ENCODE measurements around the gene SYT1. TPM values are rescaled to one million over a fixed set of nuclear protein-coding genes. Genes with fewer than 3 reads are reported as not detected.

Gene SYT1
- total RNA-seq, 1 experiment from 2014 or later = 44.9 TPM

GRCh38 chr12:79482921-79483320 lies 618.3 kb downstream of the SYT1 start:
- TF ChIP-seq ELF1 (IDR thresholded peaks at IDR 0.05; ENCODE audit: borderline replicate concordance, low read depth) (no peak), CBX3 (IDR thresholded peaks at IDR 0.05; ENCODE audit: low read depth) (no peak), SP1 (IDR thresholded peaks at IDR 0.05; ENCODE audit: low read depth) (no peak), ZNF274 (IDR thresholded peaks at IDR 0.05; ENCODE audit: low read depth, low read length) (no peak), REST (IDR thresholded peaks at IDR 0.05; ENCODE audit: low read depth) (no peak), TCF7L2 (IDR thresholded peaks at IDR 0.05; ENCODE audit: borderline replicate concordance, extremely low read depth, insufficient read depth, insufficient read length) (no peak), CTCF (IDR thresholded peaks at IDR 0.05 in 2 of 3, conservative IDR thresholded peaks at IDR 0.05 in 1 of 3; ENCODE audit: borderline replicate concordance in 1 of 3, insufficient read depth in 1 of 3, low read depth in 2 of 3, low read length in 2 of 3) (no peak), YY1 (IDR thresholded peaks at IDR 0.05; ENCODE audit: extremely low read depth, insufficient replicate concordance, low read depth, low read length) (no peak), ATF3 (IDR thresholded peaks at IDR 0.05) (no peak), EGR1 (IDR thresholded peaks at IDR 0.05; ENCODE audit: low read depth) (no peak), EZH2phosphoT487 (IDR thresholded peaks at IDR 0.05; ENCODE audit: borderline replicate concordance) (no peak), POLR2AphosphoS5 (IDR thresholded peaks at IDR 0.05; ENCODE audit: low read depth, low read length) (no peak)
- no peak overlapping the region for H3K27ac ChIP-seq (ENCODE audit: low read depth, low read length)
- no peaks in the 10 kb centered on the region for H3K79me2 ChIP-seq (ENCODE audit: insufficient read depth, low read length)
- H3K4me2 ChIP-seq (ENCODE audit: low read length) = no peak overlapping the region
- intact Hi-C loops (cut with micrococcal nuclease) = no loop called here
- ChIA-PET POLR2A (no interaction called here), CTCF (no interaction called here), RAD21 (ENCODE audit: low non-redundant PET in 1 of 2, low total read pairs in 2 of 2, uncharacterized antibody in 2 of 2, unreplicated experiment in 2 of 2) (no interaction called here)
- no peak for DNase-seq (ENCODE audit: low read depth, low spot score)
- no TSS peak for BruUV-seq (replicated peaks)
- no peak overlapping the region for H2AFZ ChIP-seq (ENCODE audit: low read depth, low read length, poor library complexity, severe bottlenecking)
- no peak overlapping the region for H3K4me3 ChIP-seq (replicated peaks in 1 of 2; ENCODE audit: low read depth in 1 of 2, low read length in 2 of 2)
- no peaks in the 10 kb centered on the region for H3K27me3 ChIP-seq (ENCODE audit: insufficient read depth, low read length)
- no peak for ATAC-seq
- no peak overlapping the region for H3K9ac ChIP-seq (ENCODE audit: low read length)
- H3K9me2 ChIP-seq (ENCODE audit: insufficient read depth) = no peaks in the 10 kb centered on the region
- H4K20me1 ChIP-seq (ENCODE audit: insufficient read depth) = no peaks in the 10 kb centered on the region
- H3K36me3 ChIP-seq (ENCODE audit: control insufficient read depth in 1 of 2, insufficient read depth in 2 of 2, low read length in 2 of 2) = no peaks in the 10 kb centered on the region
- H3K4me1 ChIP-seq (ENCODE audit: control insufficient read depth in 1 of 2, insufficient read depth in 2 of 2, low read length in 2 of 2) = no peaks in the 10 kb centered on the region
- H3K9me3 ChIP-seq (ENCODE audit: control insufficient read depth in 1 of 2, insufficient read depth in 1 of 2, low read depth in 1 of 2, low read length in 2 of 2) = no peaks in the 10 kb centered on the region

Measured in HCT116 (cell line).